Pancreas (tissue), 10 donors: ENCODE measurements around the gene RAB3C. TPM values are rescaled to one million over a fixed set of nuclear protein-coding genes. Genes with fewer than 3 reads are reported as not detected.

Experiments used
- ATAC-seq, 4 donors: fragments of 200-7000 bp; cut with Tn5 transposase; one replicate each; pipeline versions ENCODE4 v1.8.0 to v1.9.1; 2020; ENCODE audit warnings: mild to moderate bottlenecking in 4 of 4, moderate library complexity in 4 of 4
- DNase-seq, 6 donors: peaks; one replicate each; pipeline ENCODE4 v3.0.0-alpha.2; 2020
- FAIRE-seq: peaks from 2 replicates; lab custom pipeline; 2012; peaks lifted over from hg19 to GRCh38; lab: Jason Lieb, UNC
- H3K27ac ChIP-seq, 4 donors: fragments of 200-600 bp; sonication (generic); 1 replicate in 3 of 4; 2 replicates in 1 of 4; pipeline versions ENCODE4 v1.5.0 to v1.8.0; 2020
- H3K27me3 ChIP-seq, 4 donors: fragments of 200-600 bp; one replicate each; pipeline ENCODE4 v1.8.0; 2021
- H3K36me3 ChIP-seq, 3 donors: fragments of 200-600 bp; sonication (generic) in 1 of 3; one replicate each; pipeline versions ENCODE4 v1.5.0 to v1.8.0; 2020 to 2021
- H3K4me1 ChIP-seq, 3 donors: fragments of 200-600 bp; one replicate each; pipeline ENCODE4 v1.8.0; 2021
- H3K4me3 ChIP-seq, 4 donors: fragments of 200-600 bp; sonication (generic) in 2 of 4; one replicate each; pipeline versions ENCODE4 v1.5.0 to v1.8.0; 2020 to 2021
- H3K9me3 ChIP-seq, 4 donors: fragments of 200-600 bp; one replicate each; pipeline ENCODE4 v1.8.0; 2021
- CTCF ChIP-seq, 4 donors: fragments of 200-600 bp; sonication (generic) in 3 of 4; IDR thresholded peaks; one replicate each; pipeline versions ENCODE4 v1.5.0 to v1.8.0; 2021; ENCODE audit warnings: antibody characterized with exemption in 4 of 4
- WGBS, 2 donors: extraction: QIAGEN DNeasy Blood & Tissue Kit; methylation state at CpG; one replicate each; pipeline ENCODE4 v1.1.7; 2013; 5-methylcytosine and 5-hydroxymethylcytosine counted together
- intact Hi-C, 3 donors: fragments of 100-400 bp; cut with DNase I; formaldehyde crosslinking; loops; one replicate each; pipeline versions ENCODE4 v1.11.1 to v1.14.2; 2022
- polyA plus RNA-seq, 2 donors: library from polyadenylated mRNA; stranded (reverse); fragments of 200-250 nt; gene quantifications; one replicate each; pipeline ENCODE4 v1.2.3, GENCODE V29; 2013
- total RNA-seq, 6 donors: library from RNA; stranded (reverse); fragmentation: NEBNext Ultra II Directional in 4 of 6; extraction: Animal tissue kit (Norgen Biotek cat#: 25700) in 4 of 6; gene quantifications; one replicate each; pipeline versions ENCODE4 v1.2.1 to v1.2.4, GENCODE V29; 2021 to 2023
- donor health status: healthy with polysubstance abuse.
- donor health status: DM: no; HTN: no; CAD: no; lungs with moderate emphysema.
- donor health status: DM: no; HTN: no; CAD: no.
- donor health status: control.
- donor health status: control.
- donor health status: Bipolar disorder and iron deficiency.
- donor health status: DM: yes; HTN: yes; CAD: no.
- donor health status: DM: no; HTN: no; CAD: no.
- donor health status: DM: no; HTN: no; CAD: no.
- donor health status: DM: yes; HTN: yes; CAD: no.

The RAB3C gene
- total and polyA plus RNA-seq, 8 donors = 1.7 to 9.0 (median 4.8) TPM

GRCh38 chr5:58714046-58714445, 131.2 kb downstream of the RAB3C start:
- Histone ChIP-seq H3K27ac (no peak overlapping the region), H3K27me3 (no peaks in the 10 kb centered on the region), H3K9me3 (peaks cover 0 to 5% (median 0%) of the 10 kb centered on the region in 4 donors), H3K4me3 (no peak overlapping the region), H3K36me3 (no peaks in the 10 kb centered on the region), H3K4me1 (no peaks in the 10 kb centered on the region)
- no peak for TF ChIP-seq CTCF (IDR thresholded peaks at IDR 0.05)
- FAIRE-seq = no peak
- intact Hi-C loops = no loop called here
- no peak for ATAC-seq
- DNase-seq = no peak
- 89 to 91% methylated on average over 1 of the region's 1 CpG for WGBS, 2 donors

GRCh38 chr5:58715997-58716656, 133.3 kb downstream of the RAB3C start:
- Histone ChIP-seq H3K9me3 (peaks cover 0 to 5% (median 0%) of the 10 kb centered on the region in 4 donors), H3K4me1 (no peaks in the 10 kb centered on the region), H3K27ac (no peak overlapping the region), H3K4me3 (no peak overlapping the region), H3K36me3 (no peaks in the 10 kb centered on the region), H3K27me3 (no peaks in the 10 kb centered on the region)
- 84 to 93% methylated on average over 2 of the region's 2 CpGs for WGBS, 2 donors
- intact Hi-C loops = no loop called here
- DNase-seq = no peak
- no peak for TF ChIP-seq CTCF (IDR thresholded peaks at IDR 0.05)
- ATAC-seq = no peak
- no peak for FAIRE-seq

GRCh38 chr5:58716713-58717112, 133.8 kb downstream of the RAB3C start:
- FAIRE-seq (no peak), ATAC-seq (no peak), DNase-seq (no peak)
- TF ChIP-seq CTCF (IDR thresholded peaks at IDR 0.05) = no peak
- intact Hi-C loops = no loop called here
- no peaks in the 10 kb centered on the region for H3K27me3 ChIP-seq
- no peak overlapping the region for H3K4me3 ChIP-seq
- 86% methylated on average over 5 of the region's 5 CpGs for WGBS, 2 donors
- peaks cover 0 to 5% (median 0%) of the 10 kb centered on the region in 4 donors for H3K9me3 ChIP-seq
- no peaks in the 10 kb centered on the region for H3K36me3 ChIP-seq
- no peak overlapping the region for H3K27ac ChIP-seq
- H3K4me1 ChIP-seq = no peaks in the 10 kb centered on the region

- H3K4me1 ChIP-seq = no peaks in the 10 kb centered on the region
- intact Hi-C loops = no loop called here
- H3K27me3 ChIP-seq = no peaks in the 10 kb centered on the region
- FAIRE-seq (no peak), DNase-seq (no peak), ATAC-seq (no peak)
- no peaks in the 10 kb centered on the region for H3K36me3 ChIP-seq
- H3K27ac ChIP-seq = no peak overlapping the region
- peaks cover 0 to 5% (median 0%) of the 10 kb centered on the region in 4 donors for H3K9me3 ChIP-seq
- H3K4me3 ChIP-seq = no peak overlapping the region
- WGBS, 2 donors = 70 to 74% methylated on average over 5 of the region's 5 CpGs
- no peak for TF ChIP-seq CTCF (IDR thresholded peaks at IDR 0.05)
These were observed 134.6 kb downstream of the RAB3C start for GRCh38 chr5:58717303-58718007.
